WTC11 (cell line): Measurements from ENCODE around the gene POGLUT2. TPM values are rescaled to one million over a fixed set of nuclear protein-coding genes. Genes with fewer than 3 reads are reported as not detected.

Experiments used
- ATAC-seq: fragments of 200-7000 bp; cut with Tn5 transposase; 2 replicates; pipeline ENCODE4 v1.10.0; 2021; ENCODE audit warnings: mild to moderate bottlenecking, moderate library complexity
- CTCF ChIA-PET: fragments of 300-600 bp; sonication (Branson Sonifier 250); formaldehyde crosslinking; loops from one replicate; lab custom pipeline; 2021; ENCODE audit warnings: antibody characterized with exemption; lab: Charles Lee
- POLR2A ChIA-PET: fragments of 350-600 bp; sonication (Branson Sonifier 250); formaldehyde crosslinking; loops from one replicate; lab custom pipeline; 2021; ENCODE audit warnings: antibody characterized with exemption; lab: Charles Lee
- DNase-seq: peaks from one replicate; pipeline ENCODE4 v3.0.0; 2021; ENCODE audit warnings: low spot score
- H3K27ac Mint-ChIP-seq: 2 replicates; pipeline ENCODE4 v1.8.0; 2021; ENCODE audit warnings: mixed read lengths
- H3K27me3 Mint-ChIP-seq: 2 replicates; pipeline ENCODE4 v1.8.0; 2021; ENCODE audit warnings: low read depth, mild to moderate bottlenecking, moderate library complexity, mixed read lengths
- H3K36me3 Mint-ChIP-seq: 2 replicates; pipeline ENCODE4 v1.8.0; 2021; ENCODE audit warnings: mixed read lengths
- H3K4me1 Mint-ChIP-seq: 2 replicates; pipeline ENCODE4 v1.8.0; 2022; ENCODE audit warnings: mixed read lengths
- H3K4me3 Mint-ChIP-seq: 2 replicates; pipeline ENCODE4 v1.8.0; 2021; ENCODE audit warnings: mild to moderate bottlenecking, moderate library complexity, mixed read lengths
- H3K9me3 Mint-ChIP-seq: 2 replicates; pipeline ENCODE4 v1.8.0; 2021; ENCODE audit warnings: mixed read lengths
- AR ChIP-seq: fragments of 250-450 bp; sonication (Bioruptor Pico); IDR thresholded peaks from 2 replicates; pipeline ENCODE4 v1.9.0; 2021; ENCODE audit warnings: mild to moderate bottlenecking
- CDX4 ChIP-seq: fragments of 250-450 bp; sonication (Bioruptor Pico); IDR thresholded peaks from 2 replicates; pipeline ENCODE4 v1.9.0; 2021; ENCODE audit warnings: moderate library complexity, mild to moderate bottlenecking, inconsistent platforms, borderline replicate concordance
- CREB1 ChIP-seq: sonication (generic); formaldehyde crosslinking; IDR thresholded peaks from 2 replicates; pipeline ENCODE4 v1.8.0; 2023; ENCODE audit warnings: mild to moderate bottlenecking, missing genetic modification reagents
- CTCF ChIP-seq: fragments of 200-600 bp; IDR thresholded peaks from 2 replicates; pipeline ENCODE4 v1.8.0; 2022; ENCODE audit warnings: antibody characterized with exemption
- FOXP1 ChIP-seq: sonication (generic); formaldehyde crosslinking; IDR thresholded peaks from 2 replicates; pipeline ENCODE4 v1.8.0; 2022; ENCODE audit warnings: missing genetic modification reagents, mild to moderate bottlenecking, moderate library complexity, borderline replicate concordance
- GTF2I ChIP-seq: fragments of 250-450 bp; sonication (Bioruptor Pico); conservative IDR thresholded peaks from 2 replicates; pipeline ENCODE4 v1.4.0; 2021; ENCODE audit warnings: mild to moderate bottlenecking
- HMGXB4 ChIP-seq: sonication (generic); formaldehyde crosslinking; IDR thresholded peaks from 2 replicates; pipeline ENCODE4 v1.8.1; 2023; ENCODE audit warnings: mild to moderate bottlenecking, moderate library complexity, missing genetic modification reagents
- IRF1 ChIP-seq: sonication (generic); formaldehyde crosslinking; IDR thresholded peaks from 2 replicates; pipeline ENCODE4 v1.8.0; 2023; ENCODE audit warnings: missing genetic modification reagents
- KAT7 ChIP-seq: sonication (generic); formaldehyde crosslinking; IDR thresholded peaks from 2 replicates; pipeline ENCODE4 v1.8.1; 2023; ENCODE audit warnings: missing genetic modification reagents, mild to moderate bottlenecking, borderline replicate concordance
- NFATC4 ChIP-seq: fragments of 250-450 bp; sonication (Bioruptor Pico); IDR thresholded peaks from 2 replicates; pipeline ENCODE4 v1.9.0; 2021; ENCODE audit warnings: mild to moderate bottlenecking
- OVOL2 ChIP-seq: fragments of 250-450 bp; sonication (Bioruptor Pico); IDR thresholded peaks from 2 replicates; pipeline ENCODE4 v1.9.0; 2021; ENCODE audit warnings: mild to moderate bottlenecking, borderline replicate concordance
- TP53 ChIP-seq: sonication (generic); formaldehyde crosslinking; IDR thresholded peaks from 2 replicates; pipeline ENCODE4 v1.8.1; 2023; ENCODE audit warnings: mild to moderate bottlenecking, missing genetic modification reagents
- ZBTB43 ChIP-seq: sonication (generic); formaldehyde crosslinking; IDR thresholded peaks from 2 replicates; pipeline ENCODE4 v1.8.1; 2023; ENCODE audit warnings: mild to moderate bottlenecking, missing genetic modification reagents
- ZNF121 ChIP-seq: sonication (generic); formaldehyde crosslinking; IDR thresholded peaks from 2 replicates; pipeline ENCODE4 v1.8.0; 2023; ENCODE audit warnings: missing genetic modification reagents
- ZNF423 ChIP-seq: fragments of 250-450 bp; sonication (Bioruptor Pico); IDR thresholded peaks from 2 replicates; pipeline ENCODE4 v2.1.2; 2022; ENCODE audit warnings: mild to moderate bottlenecking, moderate library complexity
- total RNA-seq: library from RNA; stranded (reverse); gene quantifications from 3 replicates; pipeline ENCODE4 v1.2.3, GENCODE V29; 2021
- TF ChIP-seq, protein P1 (sequence below): sonication (generic); formaldehyde crosslinking; IDR thresholded peaks from 2 replicates; pipeline ENCODE4 v1.8.0; 2022; ENCODE audit warnings: mild to moderate bottlenecking, missing genetic modification reagents
- TF ChIP-seq, protein P2 (sequence below): sonication (generic); formaldehyde crosslinking; IDR thresholded peaks from 2 replicates; pipeline ENCODE4 v1.8.1; 2022; ENCODE audit warnings: missing genetic modification reagents, borderline replicate concordance

Gene POGLUT2
- total RNA-seq, 1 experiment from 2014 or later: 17.2 TPM

DNA sequence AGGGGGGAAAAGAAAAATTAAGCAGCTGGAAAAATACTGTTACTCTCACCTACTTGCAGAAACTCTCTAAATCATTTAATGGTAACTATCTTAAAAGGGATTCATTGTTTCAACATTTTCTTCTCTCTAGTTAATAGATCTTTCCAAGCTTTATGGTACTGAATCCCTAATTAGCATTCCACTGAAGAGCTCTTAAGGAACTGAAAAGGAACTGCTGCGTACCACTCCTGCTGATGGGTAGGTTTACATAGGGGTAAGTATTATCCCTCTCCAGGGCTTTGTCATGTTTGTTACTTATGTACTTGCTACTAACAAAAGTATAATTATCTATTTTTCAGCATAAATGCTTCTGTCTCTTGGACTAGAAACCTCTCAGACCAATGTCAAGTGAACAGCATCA, 37.7 kb downstream of the POGLUT2 start:
- H3K36me3 Mint-ChIP-seq: no peaks in the 10 kb centered on the region
- no peak for DNase-seq
- H3K4me1 Mint-ChIP-seq: peaks cover 6% of the 10 kb centered on the region; the same call in 1 of the 2 replicates
- TF ChIP-seq CDX4 (CRISPR knock-in tag) (no peak), AR (CRISPR knock-in tag) (no peak), OVOL2 (CRISPR knock-in tag) (no peak), ZBTB43 (no peak), CREB1 (no peak), TP53 (no peak), CTCF (no peak), ZNF121 (CRISPR knock-in tag) (no peak), KAT7 (CRISPR knock-in tag) (no peak), IRF1 (no peak), GTF2I (CRISPR knock-in tag) (no peak), HMGXB4 (no peak), FOXP1 (CRISPR knock-in tag) (no peak), ZNF423 (no peak), NFATC4 (CRISPR knock-in tag) (no peak)
- TF ChIP-seq, protein P1, sequence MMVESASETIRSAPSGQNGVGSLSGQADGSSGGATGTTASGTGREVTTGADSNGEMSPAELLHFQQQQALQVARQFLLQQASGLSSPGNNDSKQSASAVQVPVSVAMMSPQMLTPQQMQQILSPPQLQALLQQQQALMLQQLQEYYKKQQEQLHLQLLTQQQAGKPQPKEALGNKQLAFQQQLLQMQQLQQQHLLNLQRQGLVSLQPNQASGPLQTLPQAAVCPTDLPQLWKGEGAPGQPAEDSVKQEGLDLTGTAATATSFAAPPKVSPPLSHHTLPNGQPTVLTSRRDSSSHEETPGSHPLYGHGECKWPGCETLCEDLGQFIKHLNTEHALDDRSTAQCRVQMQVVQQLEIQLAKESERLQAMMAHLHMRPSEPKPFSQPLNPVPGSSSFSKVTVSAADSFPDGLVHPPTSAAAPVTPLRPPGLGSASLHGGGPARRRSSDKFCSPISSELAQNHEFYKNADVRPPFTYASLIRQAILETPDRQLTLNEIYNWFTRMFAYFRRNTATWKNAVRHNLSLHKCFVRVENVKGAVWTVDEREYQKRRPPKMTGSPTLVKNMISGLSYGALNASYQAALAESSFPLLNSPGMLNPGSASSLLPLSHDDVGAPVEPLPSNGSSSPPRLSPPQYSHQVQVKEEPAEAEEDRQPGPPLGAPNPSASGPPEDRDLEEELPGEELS (CRISPR knock-in tag): no peak
- TF ChIP-seq, protein P2, sequence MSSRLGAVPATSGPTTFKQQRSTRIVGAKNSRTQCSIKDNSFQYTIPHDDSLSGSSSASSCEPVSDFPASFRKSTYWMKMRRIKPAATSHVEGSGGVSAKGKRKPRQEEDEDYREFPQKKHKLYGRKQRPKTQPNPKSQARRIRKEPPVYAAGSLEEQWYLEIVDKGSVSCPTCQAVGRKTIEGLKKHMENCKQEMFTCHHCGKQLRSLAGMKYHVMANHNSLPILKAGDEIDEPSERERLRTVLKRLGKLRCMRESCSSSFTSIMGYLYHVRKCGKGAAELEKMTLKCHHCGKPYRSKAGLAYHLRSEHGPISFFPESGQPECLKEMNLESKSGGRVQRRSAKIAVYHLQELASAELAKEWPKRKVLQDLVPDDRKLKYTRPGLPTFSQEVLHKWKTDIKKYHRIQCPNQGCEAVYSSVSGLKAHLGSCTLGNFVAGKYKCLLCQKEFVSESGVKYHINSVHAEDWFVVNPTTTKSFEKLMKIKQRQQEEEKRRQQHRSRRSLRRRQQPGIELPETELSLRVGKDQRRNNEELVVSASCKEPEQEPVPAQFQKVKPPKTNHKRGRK (CRISPR knock-in tag): no peak
- H3K4me3 Mint-ChIP-seq: no peak overlapping the region
- ATAC-seq: peak; percentile 55
- POLR2A ChIA-PET: interaction anchor here (0.5 kb wide), 1 partner anchor 34 kb away, joined by 4 read pairs; no protein-coding TSS in a partner anchor
- no peaks in the 10 kb centered on the region for H3K9me3 Mint-ChIP-seq
- H3K27ac Mint-ChIP-seq: no peak overlapping the region
- CTCF ChIA-PET: interaction anchor here (0.8 kb wide), 1 partner anchor 39 kb away, joined by 3 read pairs; no protein-coding TSS in a partner anchor
- no peaks in the 10 kb centered on the region; the same call in 1 of the 2 replicates for H3K27me3 Mint-ChIP-seq
